Epithelial cell of proximal tubule (primary cell): ENCODE data around the gene C2orf68. TPM values are rescaled to one million over a fixed set of nuclear protein-coding genes. Genes with fewer than 3 reads are reported as not detected.

Source experiments
- DNase-seq: peaks from one replicate; pipeline ENCODE4 v3.0.0-alpha.2; 2011; ENCODE audit warnings: low read depth
- H3K4me3 ChIP-seq: 2 replicates; pipeline ENCODE4 v1.5.1; 2011; ENCODE audit warnings: low read depth, mild to moderate bottlenecking, low read length
- total RNA-seq: library from RNA; depleted of rRNA; stranded (reverse); fragments of >200 nt; gene quantifications from 2 replicates; pipeline ENCODE4 v1.2.3, GENCODE V29; 2015
- TF ChIP-seq, protein P1 (sequence below): conservative IDR thresholded peaks from 2 replicates; pipeline ENCODE4 v1.5.1; 2012; ENCODE audit warnings: low read depth, mild to moderate bottlenecking, low read length

C2orf68 gene
- total RNA-seq, 1 donor from 2014 or later = 9.9 TPM

DNA sequence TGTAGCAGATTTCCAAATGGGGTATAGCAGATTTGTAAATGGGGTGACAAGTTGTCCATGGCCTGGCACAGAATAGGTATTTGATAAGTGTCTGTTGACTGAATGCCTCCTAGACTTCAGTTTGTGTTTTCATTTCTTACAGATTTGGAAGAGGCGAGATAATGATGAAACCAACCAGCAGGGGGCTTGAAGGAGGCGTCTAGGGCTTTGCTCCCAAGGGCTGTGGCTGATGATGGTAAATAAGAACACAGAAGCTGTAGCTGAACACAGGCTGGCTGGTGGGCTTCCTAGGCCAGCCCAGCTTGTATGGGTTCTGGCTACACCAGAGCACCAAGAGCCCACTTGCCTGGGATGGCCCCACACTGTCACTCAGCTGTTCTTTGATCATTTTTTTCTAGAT is 36.8 kb upstream of the C2orf68 start:
- no peak for DNase-seq
- TF ChIP-seq, protein P1, sequence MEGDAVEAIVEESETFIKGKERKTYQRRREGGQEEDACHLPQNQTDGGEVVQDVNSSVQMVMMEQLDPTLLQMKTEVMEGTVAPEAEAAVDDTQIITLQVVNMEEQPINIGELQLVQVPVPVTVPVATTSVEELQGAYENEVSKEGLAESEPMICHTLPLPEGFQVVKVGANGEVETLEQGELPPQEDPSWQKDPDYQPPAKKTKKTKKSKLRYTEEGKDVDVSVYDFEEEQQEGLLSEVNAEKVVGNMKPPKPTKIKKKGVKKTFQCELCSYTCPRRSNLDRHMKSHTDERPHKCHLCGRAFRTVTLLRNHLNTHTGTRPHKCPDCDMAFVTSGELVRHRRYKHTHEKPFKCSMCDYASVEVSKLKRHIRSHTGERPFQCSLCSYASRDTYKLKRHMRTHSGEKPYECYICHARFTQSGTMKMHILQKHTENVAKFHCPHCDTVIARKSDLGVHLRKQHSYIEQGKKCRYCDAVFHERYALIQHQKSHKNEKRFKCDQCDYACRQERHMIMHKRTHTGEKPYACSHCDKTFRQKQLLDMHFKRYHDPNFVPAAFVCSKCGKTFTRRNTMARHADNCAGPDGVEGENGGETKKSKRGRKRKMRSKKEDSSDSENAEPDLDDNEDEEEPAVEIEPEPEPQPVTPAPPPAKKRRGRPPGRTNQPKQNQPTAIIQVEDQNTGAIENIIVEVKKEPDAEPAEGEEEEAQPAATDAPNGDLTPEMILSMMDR = peak; percentile 73
- no peak overlapping the region for H3K4me3 ChIP-seq

DNA sequence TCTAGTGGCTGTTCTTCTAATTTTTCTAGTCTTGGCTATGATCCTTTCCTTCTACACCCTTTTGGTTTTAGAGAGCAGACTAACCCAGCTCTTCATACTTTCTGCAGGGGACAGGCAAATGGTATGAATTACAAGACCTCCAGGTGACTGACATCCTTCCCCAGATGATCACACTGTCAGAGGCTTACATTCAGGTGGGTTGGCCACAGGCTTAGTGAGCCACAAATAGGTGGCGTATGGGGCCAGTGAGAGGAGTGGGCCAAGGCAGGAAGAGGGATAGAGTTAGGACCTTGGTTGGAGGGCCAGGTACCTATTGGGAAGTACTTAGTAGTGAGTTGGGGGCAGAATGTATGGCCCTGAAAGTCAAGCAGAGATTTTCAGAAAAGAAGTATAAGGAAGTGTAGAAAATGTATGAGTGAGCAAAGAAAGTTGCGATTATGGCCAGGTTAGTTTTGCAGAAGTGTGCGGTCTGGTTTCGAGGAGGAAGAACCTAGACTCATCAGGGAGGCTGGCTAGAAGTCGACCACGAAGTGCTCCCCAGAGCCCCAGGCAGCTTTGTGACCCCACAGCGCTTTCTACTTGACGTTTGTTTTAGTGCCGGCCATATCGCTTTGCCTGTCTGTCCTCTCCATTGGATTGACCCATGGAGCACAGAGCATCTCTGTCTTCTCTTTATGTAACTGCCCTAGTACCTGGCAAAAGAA is 36.1 kb upstream of the C2orf68 start:
- TF ChIP-seq, protein P1 = no peak
- no peak overlapping the region for H3K4me3 ChIP-seq
- DNase-seq = no peak

DNA sequence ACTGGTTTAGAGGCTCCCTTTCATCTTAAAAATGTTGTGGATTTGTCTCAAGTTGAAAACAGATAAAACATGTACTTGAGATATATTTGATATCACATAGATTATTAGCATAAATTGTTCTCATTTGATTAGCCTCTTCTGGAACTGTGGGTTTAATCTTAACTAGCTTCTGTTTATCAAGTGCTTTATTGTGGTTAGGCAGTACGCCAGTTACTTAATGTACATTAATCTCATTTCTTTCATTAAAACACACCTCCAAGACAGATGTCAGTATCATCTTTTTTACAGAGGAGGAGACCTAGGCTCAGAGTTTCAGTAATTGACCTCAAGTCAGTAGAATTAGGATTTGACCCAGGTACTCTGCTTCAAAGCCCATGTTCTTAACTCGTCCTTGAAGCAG is 34.3 kb upstream of the C2orf68 start:
- DNase-seq = no peak
- no peak overlapping the region for H3K4me3 ChIP-seq
- TF ChIP-seq, protein P1 = no peak

DNA sequence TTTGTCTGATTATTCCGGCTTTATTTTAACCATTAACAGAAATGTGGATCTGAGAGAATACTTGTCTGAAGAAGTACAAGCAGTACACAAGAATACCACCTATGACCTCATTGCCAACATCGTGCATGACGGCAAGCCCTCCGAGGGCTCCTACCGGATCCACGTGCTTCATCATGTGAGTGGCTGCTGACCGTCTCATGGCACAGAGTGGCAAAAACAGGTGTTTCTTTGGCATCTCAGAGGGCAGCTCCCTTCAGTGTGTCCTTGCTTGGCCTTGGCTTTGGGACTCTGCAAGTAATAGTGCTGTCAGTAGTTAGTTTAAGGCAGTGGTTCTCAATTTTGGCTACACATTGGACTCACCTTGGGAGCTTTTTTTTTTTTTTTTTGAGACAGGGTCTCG is 33.0 kb upstream of the C2orf68 start:
- H3K4me3 ChIP-seq = no peak overlapping the region
- TF ChIP-seq, protein P1 = no peak
- DNase-seq = no peak

DNA sequence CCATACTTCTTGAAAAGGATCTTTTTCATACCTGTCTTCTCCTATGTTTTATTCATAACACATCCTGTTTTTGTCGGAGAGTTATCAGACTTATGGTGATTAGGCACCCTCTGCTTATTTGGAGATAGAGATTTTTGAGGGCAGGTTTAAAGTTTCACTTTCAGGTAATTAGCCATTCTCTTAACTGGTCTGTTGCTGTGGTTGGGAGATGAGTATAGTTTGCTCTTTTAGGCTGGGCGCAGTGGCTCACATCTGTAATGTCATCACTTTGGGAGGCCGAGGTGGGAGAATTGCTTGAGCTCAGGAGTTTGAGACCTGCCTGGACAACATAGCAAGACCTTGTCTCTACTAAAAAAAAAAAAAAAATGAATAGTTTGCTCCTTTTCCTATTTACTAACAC is 30.9 kb upstream of the C2orf68 start:
- no peak overlapping the region for H3K4me3 ChIP-seq
- TF ChIP-seq, protein P1 = no peak
- no peak for DNase-seq

DNA sequence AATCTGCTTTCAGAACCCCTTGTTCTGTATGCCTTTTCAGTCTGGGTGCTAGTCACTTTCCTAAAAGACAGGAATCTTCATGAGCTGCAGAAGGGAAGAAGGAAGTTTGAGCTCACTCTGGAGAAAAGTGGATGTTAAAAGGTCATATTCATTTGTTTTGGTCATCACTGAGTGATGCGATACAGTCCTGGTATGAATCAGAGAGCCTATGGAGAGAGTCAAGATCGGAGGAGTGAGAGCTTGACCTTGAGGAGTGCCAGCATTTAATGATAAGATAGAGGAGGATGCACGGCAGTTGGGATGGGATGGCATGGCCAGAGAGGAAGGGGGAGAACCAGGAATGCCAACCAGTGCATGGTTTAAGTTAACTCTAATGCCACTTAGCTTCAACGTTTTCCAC is 23.8 kb upstream of the C2orf68 start:
- TF ChIP-seq, protein P1 = no peak
- no peak overlapping the region for H3K4me3 ChIP-seq
- DNase-seq = no peak

DNA sequence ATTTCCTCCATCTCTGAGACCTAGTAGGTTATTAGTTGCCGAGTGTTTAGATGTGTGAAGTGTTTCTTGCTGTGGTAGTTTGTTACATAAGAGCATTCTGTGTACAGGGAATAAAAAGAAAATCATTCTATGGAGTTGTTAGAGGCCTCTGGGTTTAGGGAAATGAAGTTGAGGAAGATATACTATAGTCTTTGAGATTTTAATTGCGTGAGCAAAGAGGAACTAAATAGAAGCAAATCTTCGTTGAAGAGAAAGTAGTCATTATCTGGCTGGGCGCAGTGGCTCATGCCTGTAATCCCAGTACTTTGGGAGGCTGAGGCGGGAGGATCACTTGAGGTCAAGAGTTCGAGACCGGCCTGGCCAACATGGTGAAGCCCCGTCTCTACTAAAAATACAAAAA is 23.1 kb upstream of the C2orf68 start:
- no peak overlapping the region for H3K4me3 ChIP-seq
- DNase-seq = no peak
- TF ChIP-seq, protein P1 = no peak
